NB4 (cell line): ENCODE measurements around the gene EDN2.

Experiments used
- MYC ChIP-seq: IDR thresholded peaks from 2 replicates; pipeline ENCODE4 v1.6.1; 2011; ENCODE audit warnings: low read depth, low read length
- POLR2A ChIP-seq: IDR thresholded peaks from 2 replicates; pipeline ENCODE4 v1.6.1; 2011; ENCODE audit warnings: mild to moderate bottlenecking; ENCODE audit not compliant: insufficient read length; ENCODE audit errors: extremely low read depth
- TF ChIP-seq, protein P1 (sequence below): IDR thresholded peaks from one replicate; pipeline ENCODE4 v1.5.1; 2012; ENCODE audit warnings: low read depth, low read length

DNA sequence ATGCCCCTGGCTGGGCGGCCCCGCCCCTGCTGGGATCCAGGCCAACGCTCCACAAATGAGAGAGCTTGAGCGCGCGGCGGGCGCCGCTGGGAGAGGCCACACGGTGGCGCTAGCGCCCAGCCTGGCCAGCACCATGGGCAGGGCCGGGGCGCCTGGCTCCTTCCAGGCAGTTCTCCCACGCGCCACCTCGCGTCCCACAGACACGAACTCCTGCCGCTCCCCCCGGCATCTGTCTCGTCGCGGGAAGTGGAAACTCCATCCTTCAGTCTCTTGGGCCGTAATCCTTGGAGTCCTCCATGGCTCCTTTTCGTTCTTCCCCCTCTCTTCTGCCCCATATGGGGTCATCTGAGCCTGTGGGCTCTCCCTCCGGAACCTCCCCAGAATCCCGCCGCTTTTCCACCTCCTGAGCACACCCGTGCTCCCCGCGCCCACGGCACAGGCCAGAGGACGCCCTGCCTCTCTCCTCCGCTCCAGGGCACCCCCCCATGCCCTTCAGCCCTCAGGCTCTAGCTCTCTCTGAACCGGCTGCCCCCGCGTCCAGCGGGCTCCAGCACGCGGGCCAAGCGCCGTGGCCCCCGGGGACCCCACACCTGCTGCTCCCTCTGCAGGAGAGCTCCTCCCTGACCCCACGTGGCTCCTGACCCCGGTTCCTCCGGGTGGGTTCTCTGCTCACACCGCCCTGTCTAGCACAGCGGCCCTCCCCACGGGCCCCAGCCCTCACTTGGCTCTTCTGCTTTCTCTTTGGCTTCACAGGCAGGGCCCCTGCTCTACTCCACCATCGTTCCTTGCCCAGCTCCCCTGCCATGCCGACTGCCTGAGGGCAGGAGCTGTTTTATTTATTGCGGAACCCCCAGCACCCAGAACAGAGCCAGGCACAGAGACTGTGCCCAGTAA is 31.9 kb upstream of the EDN2 start:
- TF ChIP-seq, protein P1, sequence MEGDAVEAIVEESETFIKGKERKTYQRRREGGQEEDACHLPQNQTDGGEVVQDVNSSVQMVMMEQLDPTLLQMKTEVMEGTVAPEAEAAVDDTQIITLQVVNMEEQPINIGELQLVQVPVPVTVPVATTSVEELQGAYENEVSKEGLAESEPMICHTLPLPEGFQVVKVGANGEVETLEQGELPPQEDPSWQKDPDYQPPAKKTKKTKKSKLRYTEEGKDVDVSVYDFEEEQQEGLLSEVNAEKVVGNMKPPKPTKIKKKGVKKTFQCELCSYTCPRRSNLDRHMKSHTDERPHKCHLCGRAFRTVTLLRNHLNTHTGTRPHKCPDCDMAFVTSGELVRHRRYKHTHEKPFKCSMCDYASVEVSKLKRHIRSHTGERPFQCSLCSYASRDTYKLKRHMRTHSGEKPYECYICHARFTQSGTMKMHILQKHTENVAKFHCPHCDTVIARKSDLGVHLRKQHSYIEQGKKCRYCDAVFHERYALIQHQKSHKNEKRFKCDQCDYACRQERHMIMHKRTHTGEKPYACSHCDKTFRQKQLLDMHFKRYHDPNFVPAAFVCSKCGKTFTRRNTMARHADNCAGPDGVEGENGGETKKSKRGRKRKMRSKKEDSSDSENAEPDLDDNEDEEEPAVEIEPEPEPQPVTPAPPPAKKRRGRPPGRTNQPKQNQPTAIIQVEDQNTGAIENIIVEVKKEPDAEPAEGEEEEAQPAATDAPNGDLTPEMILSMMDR: peak; percentile 82
- TF ChIP-seq POLR2A: no peak
- no peak for TF ChIP-seq MYC
